ENCODE results near the gene ZBED4. TPM values are rescaled to one million over a fixed set of nuclear protein-coding genes. Genes with fewer than 3 reads are reported as not detected.
"Not testable (repeated sequence)": the region's sequence is repeated elsewhere in the genome, so short reads cannot be mapped to it uniquely, and the experiment has no call there.

The ZBED4 gene, protein sequence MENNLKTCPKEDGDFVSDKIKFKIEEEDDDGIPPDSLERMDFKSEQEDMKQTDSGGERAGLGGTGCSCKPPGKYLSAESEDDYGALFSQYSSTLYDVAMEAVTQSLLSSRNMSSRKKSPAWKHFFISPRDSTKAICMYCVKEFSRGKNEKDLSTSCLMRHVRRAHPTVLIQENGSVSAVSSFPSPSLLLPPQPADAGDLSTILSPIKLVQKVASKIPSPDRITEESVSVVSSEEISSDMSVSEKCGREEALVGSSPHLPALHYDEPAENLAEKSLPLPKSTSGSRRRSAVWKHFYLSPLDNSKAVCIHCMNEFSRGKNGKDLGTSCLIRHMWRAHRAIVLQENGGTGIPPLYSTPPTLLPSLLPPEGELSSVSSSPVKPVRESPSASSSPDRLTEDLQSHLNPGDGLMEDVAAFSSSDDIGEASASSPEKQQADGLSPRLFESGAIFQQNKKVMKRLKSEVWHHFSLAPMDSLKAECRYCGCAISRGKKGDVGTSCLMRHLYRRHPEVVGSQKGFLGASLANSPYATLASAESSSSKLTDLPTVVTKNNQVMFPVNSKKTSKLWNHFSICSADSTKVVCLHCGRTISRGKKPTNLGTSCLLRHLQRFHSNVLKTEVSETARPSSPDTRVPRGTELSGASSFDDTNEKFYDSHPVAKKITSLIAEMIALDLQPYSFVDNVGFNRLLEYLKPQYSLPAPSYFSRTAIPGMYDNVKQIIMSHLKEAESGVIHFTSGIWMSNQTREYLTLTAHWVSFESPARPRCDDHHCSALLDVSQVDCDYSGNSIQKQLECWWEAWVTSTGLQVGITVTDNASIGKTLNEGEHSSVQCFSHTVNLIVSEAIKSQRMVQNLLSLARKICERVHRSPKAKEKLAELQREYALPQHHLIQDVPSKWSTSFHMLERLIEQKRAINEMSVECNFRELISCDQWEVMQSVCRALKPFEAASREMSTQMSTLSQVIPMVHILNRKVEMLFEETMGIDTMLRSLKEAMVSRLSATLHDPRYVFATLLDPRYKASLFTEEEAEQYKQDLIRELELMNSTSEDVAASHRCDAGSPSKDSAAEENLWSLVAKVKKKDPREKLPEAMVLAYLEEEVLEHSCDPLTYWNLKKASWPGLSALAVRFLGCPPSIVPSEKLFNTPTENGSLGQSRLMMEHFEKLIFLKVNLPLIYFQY
- 10 to 100 TPM; 25.0 to 25.6 TPM for total RNA-seq

- POLR2A ChIA-PET: no interaction called here
- CTCF ChIA-PET: no interaction called here
These were observed at the start of gene ZBED4 for GRCh38 chr22:49852898-49853894. ZBED4 (plus strand) TSS chr22:49853844; CDS start chr22:49883663, 29,819 bp downstream.

GRCh38 chr22:49807129-49807528, 46.5 kb upstream of the ZBED4 start:
- POLR2A ChIA-PET: no interaction called here
- CTCF ChIA-PET: no interaction called here

DNA sequence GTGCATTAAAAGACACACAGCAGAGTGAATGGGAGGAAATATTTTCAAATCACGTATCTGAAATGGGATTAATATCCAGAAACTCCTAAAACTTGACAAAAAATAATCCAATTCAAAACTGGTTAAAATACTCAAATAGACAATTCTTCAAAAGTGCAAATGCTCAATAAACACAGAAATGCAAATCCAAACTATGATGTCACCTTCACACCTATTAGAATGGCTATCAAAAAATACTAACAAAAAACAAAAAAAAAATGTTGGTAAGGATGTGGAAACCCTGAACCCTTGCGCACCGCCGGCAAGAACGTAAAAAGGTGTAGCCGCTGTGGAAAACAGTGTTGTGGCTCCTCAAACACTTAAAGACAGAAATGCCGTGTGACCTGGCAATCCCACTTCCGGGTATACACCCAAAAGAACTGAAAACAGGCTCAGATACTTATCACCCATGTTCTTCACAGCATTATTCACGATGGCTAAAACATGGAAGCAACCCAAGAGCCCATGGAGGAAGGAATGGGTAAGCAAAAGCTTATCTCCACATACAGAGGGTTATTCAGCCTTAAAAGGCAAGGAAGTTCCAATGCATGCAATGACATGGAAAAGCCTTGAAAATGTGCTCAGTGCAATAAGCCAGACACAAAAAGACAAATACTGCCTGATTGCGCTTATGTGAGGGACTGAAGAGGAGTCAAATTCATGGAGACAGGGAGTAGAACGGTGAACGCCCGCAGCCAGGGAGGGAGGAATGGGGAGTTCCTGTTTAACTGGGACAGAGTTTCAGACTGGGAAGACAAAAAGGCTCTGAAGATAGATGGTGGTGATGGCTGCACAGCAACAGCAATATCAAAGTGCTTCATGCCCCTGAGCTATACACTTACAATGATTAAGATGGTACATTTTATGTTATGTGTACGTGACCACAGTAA, 45.6 kb upstream of the ZBED4 start:
- ChIA-PET CTCF (no interaction called here), POLR2A (interaction anchor here (1.3 kb wide), 1 partner anchor 18 kb away, joined by 3 read pairs; no protein-coding TSS in a partner anchor)

- POLR2A ChIA-PET: no interaction called here
- CTCF ChIA-PET: no interaction called here
These were observed 43.2 kb upstream of the ZBED4 start for GRCh38 chr22:49810363-49811019.

GRCh38 chr22:49811020-49811791, 42.4 kb upstream of the ZBED4 start:
- ChIA-PET POLR2A (no interaction called here), CTCF (no interaction called here)

DNA sequence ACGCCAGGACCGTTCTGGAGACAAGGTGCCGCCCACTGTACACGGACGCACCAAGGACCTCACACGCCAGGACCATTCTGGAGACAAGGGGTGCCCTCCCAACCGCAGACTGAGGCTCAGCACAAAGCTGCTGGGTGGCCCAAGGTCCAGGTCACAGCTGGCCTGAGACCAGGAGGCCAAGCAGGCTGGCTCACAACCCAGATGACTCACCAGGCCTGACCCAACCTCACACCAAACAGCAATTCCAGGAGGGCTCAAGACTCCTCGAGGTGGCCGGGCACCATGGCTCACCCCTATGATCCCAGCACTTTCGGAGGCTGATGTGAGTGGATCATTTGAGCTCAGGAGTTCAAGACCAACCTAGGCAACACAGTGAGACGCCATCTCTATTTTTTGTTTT, 40.8 kb upstream of the ZBED4 start:
- CTCF ChIA-PET: no interaction called here
- POLR2A ChIA-PET: no interaction called here

GRCh38 chr22:49814164-49814686, 39.4 kb upstream of the ZBED4 start:
- ChIA-PET POLR2A (no interaction called here), CTCF (no interaction called here)

- ChIA-PET CTCF (interaction anchor here (0.6 kb wide), 1 partner anchor 23 kb away, joined by 3 read pairs; no protein-coding TSS in a partner anchor), POLR2A (no interaction called here)
These were observed 38.8 kb upstream of the ZBED4 start for GRCh38 chr22:49814856-49815255.

GRCh38 chr22:49815641-49816091, 38.0 kb upstream of the ZBED4 start:
- POLR2A ChIA-PET: no interaction called here
- CTCF ChIA-PET: interaction anchor here (0.6 kb wide), 1 partner anchor 24 kb away, joined by 3 read pairs; no protein-coding TSS in a partner anchor

DNA sequence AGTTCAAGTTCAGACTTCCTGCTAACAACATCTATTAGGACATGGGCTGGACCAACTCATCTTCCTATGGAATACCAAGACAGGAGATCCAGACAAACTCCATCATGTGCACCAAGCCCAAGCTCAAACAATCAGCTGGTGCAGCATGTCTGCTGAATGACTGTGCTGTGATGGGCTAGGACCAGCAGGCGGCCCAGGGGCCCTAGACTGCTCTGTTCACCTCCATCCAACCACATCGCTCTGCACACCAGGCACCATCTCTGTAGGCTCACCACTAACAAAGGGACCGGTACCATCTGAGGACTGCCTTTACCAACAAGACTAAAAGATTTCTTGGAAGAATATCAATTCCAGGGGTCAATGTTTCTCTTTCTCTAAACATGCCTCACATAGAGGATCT, 36.3 kb upstream of the ZBED4 start:
- ChIA-PET POLR2A (no interaction called here), CTCF (no interaction called here)

- ChIA-PET CTCF (interaction anchor here (1.1 to 1.3 kb wide), 2 partner anchors 17 to 22 kb away, joined by 3 read pairs; no protein-coding TSS in a partner anchor), POLR2A (no interaction called here)
These were observed 32.7 kb upstream of the ZBED4 start for GRCh38 chr22:49820984-49821383.

DNA sequence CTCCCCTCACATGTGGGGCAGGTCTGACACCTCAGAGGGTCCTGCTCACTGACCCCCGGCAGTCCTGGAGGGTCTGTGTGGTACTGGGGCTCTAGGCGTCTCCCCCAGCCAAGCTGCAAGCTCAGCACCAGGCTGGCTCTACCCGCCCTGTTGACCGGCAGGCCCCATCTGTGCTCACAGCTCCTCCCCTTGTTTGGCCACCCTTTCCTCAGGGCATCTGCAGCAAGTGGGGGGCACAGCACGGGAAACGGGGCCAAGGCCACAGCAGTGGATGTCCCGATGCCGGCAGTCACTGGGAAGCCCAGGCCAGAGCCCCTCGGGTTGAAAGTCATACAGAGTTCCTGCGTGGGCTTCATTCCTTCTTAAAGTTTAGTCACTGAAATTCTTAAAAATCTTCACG, 31.9 kb upstream of the ZBED4 start:
- CTCF ChIA-PET: interaction anchor here (1.3 kb wide), 1 partner anchor 18 kb away, joined by 3 read pairs; no protein-coding TSS in a partner anchor
- POLR2A ChIA-PET: not testable (repeated sequence)

DNA sequence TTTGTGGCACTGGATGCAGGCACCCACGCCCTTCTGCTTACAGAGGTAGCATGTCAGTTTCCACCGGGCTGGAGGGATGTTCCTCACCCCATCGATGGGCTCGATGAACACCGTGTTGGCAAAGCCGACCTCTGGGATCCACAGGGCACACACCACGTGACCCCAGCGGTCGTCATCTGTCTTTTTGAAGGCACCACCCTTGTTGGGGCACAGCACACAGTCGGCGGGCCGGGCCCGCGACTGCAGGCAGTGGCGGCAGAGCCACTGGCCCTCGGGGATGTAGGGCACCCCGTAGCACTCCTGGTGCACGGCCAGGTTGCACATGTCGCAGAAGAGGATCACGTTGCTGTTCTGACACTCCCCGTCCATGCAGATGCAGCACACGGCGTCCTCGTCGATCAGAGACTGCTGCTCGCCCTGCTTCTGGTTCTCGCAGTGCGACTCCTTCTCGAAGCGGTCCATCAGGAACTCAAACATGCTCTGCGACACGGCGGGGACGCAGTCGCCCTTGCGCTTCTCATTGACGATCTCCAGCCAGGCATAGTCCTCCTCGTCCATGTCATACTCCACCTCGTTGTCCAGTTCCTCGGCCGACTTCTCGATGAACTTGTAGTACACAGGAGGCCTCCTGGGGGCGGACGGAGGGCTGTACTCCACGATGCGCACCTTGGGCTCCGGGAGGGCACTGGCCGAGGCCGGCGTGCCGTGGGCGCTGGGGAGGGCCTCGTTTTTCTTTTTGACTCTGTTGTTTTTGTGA, 30.2 kb upstream of the ZBED4 start:
- ChIA-PET CTCF (no interaction called here), POLR2A (no interaction called here)

GRCh38 chr22:49824185-49824925, 29.3 kb upstream of the ZBED4 start:
- ChIA-PET POLR2A (no interaction called here), CTCF (no interaction called here)

GRCh38 chr22:49824936-49825335, 28.7 kb upstream of the ZBED4 start:
- POLR2A ChIA-PET: no interaction called here

More at GRCh38 chr22:49824936-49825335, 28.7 kb upstream of the ZBED4 start:
- CTCF ChIA-PET: no interaction called here
